ENCODE measurements around the gene RALGPS1.

RALGPS1 gene

GRCh38 chr9:127149463-127150390, 235.1 kb downstream of the RALGPS1 start:
- no peak for DNase-seq (ENCODE audit: low spot score)
- in situ Hi-C loops (cut with MboI; ENCODE audit: low pct_unique_long_range_greater_than_20kb, low sequenced_read_pairs, unreplicated experiment): no loop called here
- TF ChIP-seq CTCF (IDR thresholded peaks at IDR 0.05; ENCODE audit: extremely low read depth, insufficient read depth, missing control alignments): no peak

- TF ChIP-seq CTCF (IDR thresholded peaks at IDR 0.05; ENCODE audit: extremely low read depth, insufficient read depth, missing control alignments): no peak
- no peak for DNase-seq (ENCODE audit: low spot score)
- in situ Hi-C loops (cut with MboI; ENCODE audit: low pct_unique_long_range_greater_than_20kb, low sequenced_read_pairs, unreplicated experiment): no loop called here
Measured at GRCh38 chr9:127153501-127153900, 238.9 kb downstream of the RALGPS1 start.

GRCh38 chr9:127154003-127154389, 239.4 kb downstream of the RALGPS1 start:
- DNase-seq (ENCODE audit: low spot score): no peak
- no peak for TF ChIP-seq CTCF (IDR thresholded peaks at IDR 0.05; ENCODE audit: extremely low read depth, insufficient read depth, missing control alignments)
- in situ Hi-C loops (cut with MboI; ENCODE audit: low pct_unique_long_range_greater_than_20kb, low sequenced_read_pairs, unreplicated experiment): no loop called here

GRCh38 chr9:127154390-127155191, 240.0 kb downstream of the RALGPS1 start:
- DNase-seq (ENCODE audit: low spot score): peak; percentile 46
- in situ Hi-C loops (cut with MboI; ENCODE audit: low pct_unique_long_range_greater_than_20kb, low sequenced_read_pairs, unreplicated experiment): no loop called here
- no peak for TF ChIP-seq CTCF (IDR thresholded peaks at IDR 0.05; ENCODE audit: extremely low read depth, insufficient read depth, missing control alignments)

GRCh38 chr9:127155314-127155960, 240.9 kb downstream of the RALGPS1 start:
- TF ChIP-seq CTCF (IDR thresholded peaks at IDR 0.05; ENCODE audit: extremely low read depth, insufficient read depth, missing control alignments): no peak
- DNase-seq (ENCODE audit: low spot score): no peak
- in situ Hi-C loops (cut with MboI; ENCODE audit: low pct_unique_long_range_greater_than_20kb, low sequenced_read_pairs, unreplicated experiment): no loop called here

- TF ChIP-seq CTCF (IDR thresholded peaks at IDR 0.05; ENCODE audit: extremely low read depth, insufficient read depth, missing control alignments): no peak
- DNase-seq (ENCODE audit: low spot score): no peak
- in situ Hi-C loops (cut with MboI; ENCODE audit: low pct_unique_long_range_greater_than_20kb, low sequenced_read_pairs, unreplicated experiment): no loop called here
Measured at GRCh38 chr9:127158786-127159324, 244.3 kb downstream of the RALGPS1 start.
